HuH-7.5 (cell line): ENCODE results near the gene OR2T11.
A peak's percentile ranks its signal among the peaks of the same experiment; 100 is the strongest.
"Not testable (repeated sequence)": the region's sequence is repeated elsewhere in the genome, so short reads cannot be mapped to it uniquely, and the experiment has no call there.

Experiments used
- DNase-seq: peaks from one replicate; pipeline ENCODE4 v3.0.0; 2011; ENCODE audit warnings: low spot score

The OR2T11 gene

GRCh38 chr1:248634991-248635390 lies at the start of gene OR2T11:
Gene OR2T11, minus strand, starts transcription at chr1:248635091. Its CDS starts 7,963 bp downstream, at chr1:248627128.
- DNase-seq: not testable (repeated sequence)

GRCh38 chr1:248681651-248682050 lies 46.8 kb upstream of the OR2T11 start:
- no peak for DNase-seq

- DNase-seq: no peak
Measured at GRCh38 chr1:248670003-248670402, 35.1 kb upstream of the OR2T11 start.

GRCh38 chr1:248663453-248664328 lies 28.8 kb upstream of the OR2T11 start:
- not testable (repeated sequence) for DNase-seq

GRCh38 chr1:248656797-248657196 lies 21.9 kb upstream of the OR2T11 start:
- DNase-seq: not testable (repeated sequence)

GRCh38 chr1:248655354-248655753 lies 20.5 kb upstream of the OR2T11 start, which contains the start of gene OR2T27:
Gene OR2T27, minus strand, starts transcription at chr1:248655528. Its CDS starts 4,644 bp downstream, at chr1:248650884.
- DNase-seq: not testable (repeated sequence)

- DNase-seq: not testable (repeated sequence)
Measured at GRCh38 chr1:248648770-248649536, 14.1 kb upstream of the OR2T11 start.

GRCh38 chr1:248645178-248645577 lies 10.3 kb upstream of the OR2T11 start, which contains the start of gene OR2T35:
Gene OR2T35, minus strand, starts transcription at chr1:248645278. Its CDS starts 6,020 bp downstream, at chr1:248639258.
- DNase-seq: not testable (repeated sequence)

GRCh38 chr1:248642971-248643651 lies 8.2 kb upstream of the OR2T11 start:
- not testable (repeated sequence) for DNase-seq

GRCh38 chr1:248641583-248641982 lies 6.7 kb upstream of the OR2T11 start:
- not testable (repeated sequence) for DNase-seq

- DNase-seq: not testable (repeated sequence)
Measured at GRCh38 chr1:248640906-248641305, 6.0 kb upstream of the OR2T11 start.

- DNase-seq: not testable (repeated sequence)
Measured at GRCh38 chr1:248639652-248640051, 4.8 kb upstream of the OR2T11 start.

- DNase-seq: not testable (repeated sequence)
Measured at GRCh38 chr1:248636612-248637011, 1.7 kb upstream of the OR2T11 start.

GRCh38 chr1:248631354-248632008 lies 3.4 kb downstream of the OR2T11 start:
- DNase-seq: no peak

GRCh38 chr1:248630551-248630950 lies 4.3 kb downstream of the OR2T11 start:
- DNase-seq: no peak

- DNase-seq: no peak
Measured at GRCh38 chr1:248627971-248628844, 6.7 kb downstream of the OR2T11 start.

- no peak for DNase-seq
Measured at GRCh38 chr1:248625971-248626370, 8.9 kb downstream of the OR2T11 start.

- DNase-seq: no peak
Measured at GRCh38 chr1:248625166-248625565, 9.7 kb downstream of the OR2T11 start.

- peak; percentile 23 for DNase-seq
Measured at GRCh38 chr1:248622570-248623001, 12.3 kb downstream of the OR2T11 start.

- no peak for DNase-seq
Measured at GRCh38 chr1:248621770-248622169, 13.1 kb downstream of the OR2T11 start.
